Measurements from ENCODE around the gene GLCCI1. TPM values are rescaled to one million over a fixed set of nuclear protein-coding genes. Genes with fewer than 3 reads are reported as not detected.
A peak's percentile ranks its signal among the peaks of the same experiment; 100 is the strongest.

The GLCCI1 gene
- polyA plus RNA-seq, 1 donor from 2014 or later: 37.2 TPM

GRCh38 chr7:8035647-8036518 lies 67.3 kb downstream of the GLCCI1 start:
- no peaks in the 10 kb centered on the region for H3K27me3 ChIP-seq (ENCODE audit: insufficient read depth, low read depth, low read length)
- TF ChIP-seq MXI1 (conservative IDR thresholded peaks at IDR 0.05; ENCODE audit: poor library complexity, severe bottlenecking): no peak
- no peak for TF ChIP-seq TAF1 (IDR thresholded peaks at IDR 0.05; ENCODE audit: low read depth)
- TF ChIP-seq RAD21 (conservative IDR thresholded peaks at IDR 0.05): no peak
- no peak for TF ChIP-seq EP300 (conservative IDR thresholded peaks at IDR 0.05; ENCODE audit: poor library complexity, severe bottlenecking)
- peak; percentile 19 for TF ChIP-seq CTCF (IDR thresholded peaks at IDR 0.05; ENCODE audit: poor library complexity, severe bottlenecking)
- H3K36me3 ChIP-seq (ENCODE audit: insufficient read depth, low read length): peaks cover 17% of the 10 kb centered on the region
- H3K4me2 ChIP-seq (ENCODE audit: low read length): no peak overlapping the region
- H3K79me2 ChIP-seq (replicated peaks; ENCODE audit: insufficient read depth, low read length): no peaks in the 10 kb centered on the region
- no peak overlapping the region for H3K9ac ChIP-seq (ENCODE audit: low read length)
- no peak overlapping the region for H2AFZ ChIP-seq (ENCODE audit: low read depth, low read length)
- no peaks in the 10 kb centered on the region for H3K9me2 ChIP-seq (ENCODE audit: insufficient read depth, low read length)
- no peak overlapping the region for H3K4me3 ChIP-seq (ENCODE audit: low read length)
- no peak overlapping the region for H3K27ac ChIP-seq (ENCODE audit: low read length)
- no peaks in the 10 kb centered on the region for H4K20me1 ChIP-seq (ENCODE audit: insufficient read depth)
- no peaks in the 10 kb centered on the region for H3F3A ChIP-seq (ENCODE audit: insufficient read depth, low read length, poor library complexity, severe bottlenecking)
- H3K9me3 ChIP-seq (ENCODE audit: low read length): peaks cover 6% of the 10 kb centered on the region

GRCh38 chr7:8037151-8037550 lies 68.6 kb downstream of the GLCCI1 start:
- H3K9ac ChIP-seq (ENCODE audit: low read length): no peak overlapping the region
- no peaks in the 10 kb centered on the region for H3K79me2 ChIP-seq (replicated peaks; ENCODE audit: insufficient read depth, low read length)
- H2AFZ ChIP-seq (ENCODE audit: low read depth, low read length): no peak overlapping the region
- no peak overlapping the region for H3K4me2 ChIP-seq (ENCODE audit: low read length)
- no peaks in the 10 kb centered on the region for H3K9me2 ChIP-seq (ENCODE audit: insufficient read depth, low read length)
- H3K36me3 ChIP-seq (ENCODE audit: insufficient read depth, low read length): peaks cover 17% of the 10 kb centered on the region
- H3K27me3 ChIP-seq (ENCODE audit: insufficient read depth, low read depth, low read length): no peaks in the 10 kb centered on the region
- TF ChIP-seq RAD21 (conservative IDR thresholded peaks at IDR 0.05) (no peak), CTCF (IDR thresholded peaks at IDR 0.05; ENCODE audit: poor library complexity, severe bottlenecking) (no peak), REST (IDR thresholded peaks at IDR 0.05; ENCODE audit: borderline replicate concordance) (no peak), MXI1 (conservative IDR thresholded peaks at IDR 0.05; ENCODE audit: poor library complexity, severe bottlenecking) (no peak), EZH2 (IDR thresholded peaks at IDR 0.05; ENCODE audit: borderline replicate concordance, insufficient read depth, low read length, poor library complexity, severe bottlenecking) (no peak), TAF1 (IDR thresholded peaks at IDR 0.05; ENCODE audit: low read depth) (no peak), EP300 (conservative IDR thresholded peaks at IDR 0.05; ENCODE audit: poor library complexity, severe bottlenecking) (no peak), SMC3 (conservative IDR thresholded peaks at IDR 0.05; ENCODE audit: poor library complexity) (no peak), POLR2AphosphoS5 (IDR thresholded peaks at IDR 0.05) (no peak)
- no peak overlapping the region for H3K4me3 ChIP-seq (ENCODE audit: low read length)
- peaks cover 6% of the 10 kb centered on the region for H3K9me3 ChIP-seq (ENCODE audit: low read length)
- no peaks in the 10 kb centered on the region for H4K20me1 ChIP-seq (ENCODE audit: insufficient read depth)
- H3K27ac ChIP-seq (ENCODE audit: low read length): no peak overlapping the region
- no peaks in the 10 kb centered on the region for H3F3A ChIP-seq (ENCODE audit: insufficient read depth, low read length, poor library complexity, severe bottlenecking)
